GM06990 (cell line): ENCODE data around the gene ALG9.

Experiments
- DNase-seq: peaks from one replicate; pipeline ENCODE4 v3.0.0-alpha.2; 2011; ENCODE audit not compliant: insufficient read length; ENCODE audit errors: extremely low read depth
- H3K27me3 ChIP-seq: replicated peaks from 2 replicates; pipeline ENCODE4 v1.6.0; 2011; ENCODE audit warnings: low read length; ENCODE audit not compliant: control insufficient read depth, insufficient read depth
- H3K36me3 ChIP-seq: 2 replicates; pipeline ENCODE4 v1.5.1; 2011; ENCODE audit warnings: low read length; ENCODE audit not compliant: control insufficient read depth, insufficient read depth
- H3K4me3 ChIP-seq: replicated peaks from 2 replicates; pipeline ENCODE4 v1.5.1; 2011; ENCODE audit warnings: low read depth, mild to moderate bottlenecking, control low read depth, low read length
- TF ChIP-seq, protein P1 (sequence below): IDR thresholded peaks from 2 replicates; pipeline ENCODE4 v1.5.1; 2011; ENCODE audit warnings: low read length, control low read depth, mild to moderate bottlenecking, inconsistent platforms; ENCODE audit not compliant: insufficient read depth, poor library complexity, severe bottlenecking

ALG9 gene

DNA sequence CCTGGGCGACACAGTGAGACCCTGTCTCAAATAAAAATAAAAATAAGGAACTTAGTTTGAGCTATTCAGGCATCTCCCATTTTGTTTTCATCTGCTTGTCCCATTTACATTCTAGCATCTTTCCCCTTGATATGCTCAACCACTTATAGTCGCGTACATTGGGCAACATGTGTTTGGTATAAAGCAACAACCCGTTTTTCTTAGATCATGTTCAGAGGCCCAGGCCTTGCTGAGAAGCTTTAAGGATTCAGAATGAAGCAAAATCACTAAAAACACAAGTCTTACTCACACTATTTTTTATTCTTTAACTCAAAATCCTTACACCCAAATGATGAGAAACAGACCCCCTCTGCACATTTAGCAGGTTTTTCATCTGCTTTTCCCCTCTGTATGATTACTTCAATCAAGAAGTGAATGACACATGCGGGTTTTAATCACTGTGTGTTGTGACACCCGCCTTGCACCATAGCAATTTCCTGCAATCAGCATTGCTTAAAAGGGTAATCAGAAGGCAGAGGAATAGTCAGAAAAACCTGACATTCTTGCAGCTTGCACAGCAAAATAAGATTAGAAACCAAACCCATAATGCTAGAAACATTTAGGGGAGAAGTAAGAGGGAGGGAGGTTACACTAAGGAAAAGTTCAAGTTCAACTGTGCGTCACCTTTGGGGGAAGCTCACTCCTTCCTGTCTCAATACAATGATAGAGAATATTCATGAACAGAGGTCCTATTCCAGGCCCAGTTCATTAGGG lies 25.9 kb downstream of the ALG9 start:
- no peak for DNase-seq
- TF ChIP-seq, protein P1, sequence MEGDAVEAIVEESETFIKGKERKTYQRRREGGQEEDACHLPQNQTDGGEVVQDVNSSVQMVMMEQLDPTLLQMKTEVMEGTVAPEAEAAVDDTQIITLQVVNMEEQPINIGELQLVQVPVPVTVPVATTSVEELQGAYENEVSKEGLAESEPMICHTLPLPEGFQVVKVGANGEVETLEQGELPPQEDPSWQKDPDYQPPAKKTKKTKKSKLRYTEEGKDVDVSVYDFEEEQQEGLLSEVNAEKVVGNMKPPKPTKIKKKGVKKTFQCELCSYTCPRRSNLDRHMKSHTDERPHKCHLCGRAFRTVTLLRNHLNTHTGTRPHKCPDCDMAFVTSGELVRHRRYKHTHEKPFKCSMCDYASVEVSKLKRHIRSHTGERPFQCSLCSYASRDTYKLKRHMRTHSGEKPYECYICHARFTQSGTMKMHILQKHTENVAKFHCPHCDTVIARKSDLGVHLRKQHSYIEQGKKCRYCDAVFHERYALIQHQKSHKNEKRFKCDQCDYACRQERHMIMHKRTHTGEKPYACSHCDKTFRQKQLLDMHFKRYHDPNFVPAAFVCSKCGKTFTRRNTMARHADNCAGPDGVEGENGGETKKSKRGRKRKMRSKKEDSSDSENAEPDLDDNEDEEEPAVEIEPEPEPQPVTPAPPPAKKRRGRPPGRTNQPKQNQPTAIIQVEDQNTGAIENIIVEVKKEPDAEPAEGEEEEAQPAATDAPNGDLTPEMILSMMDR = no peak
- Histone ChIP-seq H3K27me3 (no peaks in the 10 kb centered on the region), H3K4me3 (no peak overlapping the region), H3K36me3 (no peaks in the 10 kb centered on the region; the same call in none of the 2 replicates)

GRCh38 chr11:111843661-111844060 lies 27.7 kb downstream of the ALG9 start:
- no peaks in the 10 kb centered on the region; the same call in none of the 2 replicates for H3K36me3 ChIP-seq
- TF ChIP-seq, protein P1 = no peak
- H3K27me3 ChIP-seq = no peaks in the 10 kb centered on the region
- no peak for DNase-seq
- no peak overlapping the region for H3K4me3 ChIP-seq

GRCh38 chr11:111841370-111842053 lies 29.9 kb downstream of the ALG9 start:
- Histone ChIP-seq H3K27me3 (no peaks in the 10 kb centered on the region), H3K4me3 (no peak overlapping the region), H3K36me3 (no peaks in the 10 kb centered on the region; the same call in 1 of the 2 replicates)
- DNase-seq = peak; percentile 17
- TF ChIP-seq, protein P1 = peak; percentile 63

GRCh38 chr11:111840143-111840542 lies 31.2 kb downstream of the ALG9 start:
- no peaks in the 10 kb centered on the region; the same call in 1 of the 2 replicates for H3K36me3 ChIP-seq
- TF ChIP-seq, protein P1 = no peak
- no peak for DNase-seq
- no peaks in the 10 kb centered on the region for H3K27me3 ChIP-seq
- H3K4me3 ChIP-seq = no peak overlapping the region

DNA sequence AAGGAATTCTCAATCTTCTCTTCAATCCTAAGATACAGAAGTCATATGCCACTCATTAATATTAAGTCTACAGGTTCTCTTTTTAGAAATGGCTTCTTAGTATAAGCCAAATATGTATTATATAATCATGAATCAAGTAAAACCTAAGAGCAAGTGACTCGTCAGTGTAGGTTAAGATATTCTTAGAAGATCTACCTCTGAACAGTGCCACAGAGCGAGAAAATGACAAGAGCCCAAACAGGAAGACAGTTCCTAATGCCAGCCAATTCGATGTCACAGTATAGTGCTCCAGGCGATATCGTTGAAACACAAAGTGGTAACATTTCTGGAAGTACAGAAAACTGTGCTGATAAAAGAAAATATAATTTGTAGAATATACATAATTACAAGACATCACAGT lies 33.3 kb downstream of the ALG9 start:
- no peak overlapping the region for H3K4me3 ChIP-seq
- DNase-seq = no peak
- TF ChIP-seq, protein P1 = no peak
- H3K27me3 ChIP-seq = no peaks in the 10 kb centered on the region
- H3K36me3 ChIP-seq = no peaks in the 10 kb centered on the region
